HepG2 (cell line): ENCODE measurements around the gene FOXRED2. TPM values are rescaled to one million over a fixed set of nuclear protein-coding genes. Genes with fewer than 3 reads are reported as not detected.

Source experiments
- CHCHD3 ChIP-seq: sonication (generic); formaldehyde crosslinking; IDR thresholded peaks from 2 replicates; pipeline ENCODE4 v1.8.0; 2022; ENCODE audit warnings: mild to moderate bottlenecking, missing genetic modification reagents, moderate library complexity
- E2F5 ChIP-seq: sonication (generic); formaldehyde crosslinking; conservative IDR thresholded peaks from 2 replicates; pipeline ENCODE4 v1.4.0; 2020; ENCODE audit warnings: missing genetic modification reagents
- FLYWCH1 ChIP-seq: sonication (generic); formaldehyde crosslinking; IDR thresholded peaks from 2 replicates; pipeline ENCODE4 v1.8.1; 2023; ENCODE audit warnings: mild to moderate bottlenecking, missing genetic modification reagents
- HMGXB3 ChIP-seq: sonication (generic); formaldehyde crosslinking; IDR thresholded peaks from 2 replicates; pipeline ENCODE4 v1.4.0; 2020; ENCODE audit warnings: missing genetic modification reagents, borderline replicate concordance
- NCOA1 ChIP-seq: sonication (generic); formaldehyde crosslinking; IDR thresholded peaks from 2 replicates; pipeline ENCODE4 v1.9.0; 2021; ENCODE audit warnings: missing genetic modification reagents
- PRPF4 ChIP-seq: fragments of 200-400 bp; formaldehyde crosslinking; IDR thresholded peaks from 2 replicates; pipeline ENCODE4 v1.6.1; 2016; ENCODE audit warnings: low read length, low read depth; ENCODE audit not compliant: poor library complexity, severe bottlenecking
- SAFB2 ChIP-seq: sonication (generic); formaldehyde crosslinking; IDR thresholded peaks from 2 replicates; pipeline ENCODE4 v1.5.1; 2020; ENCODE audit warnings: missing genetic modification reagents, low read depth, mild to moderate bottlenecking, borderline replicate concordance
- ZFYVE20 ChIP-seq: sonication (generic); formaldehyde crosslinking; IDR thresholded peaks from 2 replicates; pipeline ENCODE4 v1.8.0; 2023; ENCODE audit warnings: low read depth, mild to moderate bottlenecking, moderate library complexity, missing genetic modification reagents, borderline replicate concordance
- ZNF10 ChIP-seq: sonication (generic); formaldehyde crosslinking; IDR thresholded peaks from 2 replicates; pipeline ENCODE4 v1.4.0; 2020; ENCODE audit warnings: mild to moderate bottlenecking, low read depth, missing genetic modification reagents, borderline replicate concordance
- ZNF17 ChIP-seq: sonication (generic); formaldehyde crosslinking; IDR thresholded peaks from 2 replicates; pipeline ENCODE4 v1.5.0; 2020; ENCODE audit warnings: mild to moderate bottlenecking, missing genetic modification reagents
- ZNF282 ChIP-seq: fragments of 450-650 bp; IDR thresholded peaks from 2 replicates; pipeline ENCODE4 v1.6.1; 2018; ENCODE audit not compliant: partially characterized antibody
- ZNF335 ChIP-seq: sonication (generic); formaldehyde crosslinking; IDR thresholded peaks from 2 replicates; pipeline ENCODE4 v1.4.0; 2020; ENCODE audit warnings: missing genetic modification reagents
- ZNF337 ChIP-seq: sonication (generic); formaldehyde crosslinking; IDR thresholded peaks from 2 replicates; pipeline ENCODE4 v1.5.1; 2020; ENCODE audit warnings: missing genetic modification reagents, low read depth, mild to moderate bottlenecking, borderline replicate concordance
- ZNF431 ChIP-seq: sonication (generic); formaldehyde crosslinking; IDR thresholded peaks from 2 replicates; pipeline ENCODE4 v1.9.0; 2022; ENCODE audit warnings: missing genetic modification reagents, low read depth, mild to moderate bottlenecking, borderline replicate concordance
- ZNF574 ChIP-seq: sonication (generic); formaldehyde crosslinking; IDR thresholded peaks from 2 replicates; pipeline ENCODE4 v1.4.0; 2020; ENCODE audit warnings: missing genetic modification reagents
- ZNF577 ChIP-seq: sonication (generic); formaldehyde crosslinking; IDR thresholded peaks from 2 replicates; pipeline ENCODE4 v1.4.0; 2020; ENCODE audit warnings: mild to moderate bottlenecking, low read depth, missing genetic modification reagents, borderline replicate concordance
- ZNF792 ChIP-seq: IDR thresholded peaks from 2 replicates; pipeline ENCODE4 v1.6.1; 2016
- polyA plus RNA-seq, 8 experiments: library from polyadenylated mRNA; depleted of rRNA in 3 of 8; stranded (reverse) in 7 of 8; unstranded in 1 of 8; fragments of >200 nt; fragmentation: Illumina TruSeq in 4 of 8; extraction: Trizol in 4 of 8; gene quantifications; 2 replicates each; pipeline versions ENCODE4 v1.2.1 to v1.2.3, GENCODE V29; 2011 to 2016; ENCODE audit warnings: low read depth in 4 of 8, missing spikeins in 1 of 8, mixed read lengths in 1 of 8; ENCODE audit not compliant: insufficient read depth in 1 of 8
- total RNA-seq, 5 experiments: library from RNA; depleted of rRNA; stranded (reverse); fragments of >200 nt; fragmentation: Illumina TruSeq; extraction: Trizol; gene quantifications; 2 replicates each; pipeline ENCODE4 v1.2.3, GENCODE V29; 2016; ENCODE audit warnings: low read depth in 1 of 5
- TF ChIP-seq, protein P1 (sequence below): sonication (generic); formaldehyde crosslinking; IDR thresholded peaks from 2 replicates; pipeline ENCODE4 v1.4.0; 2020; ENCODE audit warnings: mild to moderate bottlenecking, missing genetic modification reagents

The FOXRED2 gene
- total and polyA plus RNA-seq, 2 of the 13 experiments (the other 11 are each of a cell fraction or from before 2014, with no cell fraction given), result 9.3 to 28.1 TPM

GRCh38 chr22:36506637-36507517 lies at the start of gene FOXRED2 (continued):
- no peak; the same call in 1 of the 2 replicates for TF ChIP-seq ZNF337 (CRISPR knock-in tag)
- no peak for TF ChIP-seq ZNF282
- TF ChIP-seq ZNF10 (CRISPR knock-in tag), result no peak
- TF ChIP-seq PRPF4, result no peak
- peak; percentile 98; the same call in 1 of the 2 replicates for TF ChIP-seq FLYWCH1 (CRISPR knock-in tag)
- 0 out of 2 replicates have a peak, but pooled peaks have one; percentile 21 for TF ChIP-seq ZNF577 (CRISPR knock-in tag)
- TF ChIP-seq ZNF431 (CRISPR knock-in tag), result peak; percentile 89; the same call in 1 of the 2 replicates
- TF ChIP-seq SAFB2 (CRISPR knock-in tag), result peak; percentile 90
- peak; percentile 97 for TF ChIP-seq CHCHD3 (CRISPR knock-in tag)
- TF ChIP-seq E2F5 (CRISPR knock-in tag), result peak; percentile 73; the same call in 1 of the 2 replicates
- TF ChIP-seq ZNF17 (CRISPR knock-in tag), result peak; percentile 95
- TF ChIP-seq ZNF792 (CRISPR knock-in tag), result no peak
- TF ChIP-seq, protein P1, sequence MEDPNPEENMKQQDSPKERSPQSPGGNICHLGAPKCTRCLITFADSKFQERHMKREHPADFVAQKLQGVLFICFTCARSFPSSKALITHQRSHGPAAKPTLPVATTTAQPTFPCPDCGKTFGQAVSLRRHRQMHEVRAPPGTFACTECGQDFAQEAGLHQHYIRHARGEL (CRISPR knock-in tag), result peak; percentile 92
- 0 out of 2 replicates have a peak, but pooled peaks have one; percentile 14 for TF ChIP-seq NCOA1
- peak; percentile 91 for TF ChIP-seq ZNF574 (CRISPR knock-in tag)
- peak; percentile 87; the same call in 1 of the 2 replicates for TF ChIP-seq ZFYVE20
- no peak for TF ChIP-seq HMGXB3 (CRISPR knock-in tag)
- TF ChIP-seq ZNF335 (CRISPR knock-in tag), result no peak
